Kidney (tissue), 14 donors: Measurements from ENCODE around the gene RSRC1. TPM values are rescaled to one million over a fixed set of nuclear protein-coding genes. Genes with fewer than 3 reads are reported as not detected.

Source experiments
- DNase-seq, 5 donors: peaks; one replicate each; pipeline ENCODE4 v3.0.0-alpha.2; 2013 to 2020
- FAIRE-seq: peaks from 2 replicates; lab custom pipeline; 2012; peaks lifted over from hg19 to GRCh38; lab: Jason Lieb, UNC
- H3K27ac ChIP-seq, 2 donors: one replicate each; pipeline ENCODE4 v1.7.0; 2013; ENCODE audit warnings: low read depth in 2 of 2, low read length in 2 of 2, inconsistent platforms in 1 of 2
- H3K27me3 ChIP-seq: one replicate; pipeline ENCODE4 v1.7.1; 2013; ENCODE audit warnings: low read length, inconsistent platforms; ENCODE audit not compliant: control insufficient read depth, insufficient read depth
- H3K36me3 ChIP-seq, 3 donors: one replicate each; pipeline versions ENCODE4 v1.7.0 to v1.7.1; 2013; ENCODE audit warnings: low read length in 3 of 3, control low read depth in 1 of 3, inconsistent platforms in 1 of 3; ENCODE audit not compliant: insufficient read depth in 3 of 3, control insufficient read depth in 2 of 3
- H3K4me1 ChIP-seq, 3 donors: one replicate each; pipeline versions ENCODE4 v1.7.0 to v1.7.1; 2013; ENCODE audit warnings: low read length in 3 of 3, inconsistent platforms in 1 of 3, low read depth in 1 of 3; ENCODE audit not compliant: control insufficient read depth in 2 of 3, insufficient read depth in 2 of 3
- H3K4me3 ChIP-seq, 3 donors: one replicate each; pipeline versions ENCODE4 v1.7.0 to v1.8.1; 2013; ENCODE audit warnings: low read length in 3 of 3, control low read depth in 1 of 3, inconsistent platforms in 1 of 3
- H3K9ac ChIP-seq, 3 donors: one replicate each; pipeline versions ENCODE4 v1.7.0 to v1.7.1; 2013; ENCODE audit warnings: low read length in 3 of 3, control low read depth in 1 of 3, inconsistent platforms in 1 of 3
- H3K9me3 ChIP-seq, 3 donors: one replicate each; pipeline versions ENCODE4 v1.7.0 to v1.7.1; 2013; ENCODE audit warnings: low read length in 3 of 3, control low read depth in 1 of 3, inconsistent platforms in 1 of 3; ENCODE audit not compliant: control insufficient read depth in 2 of 3, insufficient read depth in 1 of 3
- intact Hi-C: fragments of 100-400 bp; cut with DNase I; formaldehyde crosslinking; loops from one replicate; pipeline ENCODE4 v1.11.1; 2022
- polyA plus RNA-seq: library from polyadenylated mRNA; stranded (reverse); fragments of 350-450 nt; fragmentation: Illumina TruSeq; extraction: RNeasy Lipid Tissue Mini Kit (QIAGEN cat#74804); gene quantifications from one replicate; pipeline ENCODE4 v1.2.3, GENCODE V29; 2014; ENCODE audit warnings: low read depth, low replicate concordance; ENCODE audit not compliant: insufficient read depth
- total RNA-seq: library from RNA; stranded (reverse); fragmentation: NEBNext Ultra II Directional; extraction: Animal tissue kit (Norgen Biotek cat#: 25700); gene quantifications from one replicate; pipeline ENCODE4 v1.2.1, GENCODE V29; 2021
- TF ChIP-seq, protein P1 (sequence below): IDR thresholded peaks from 3 replicates; pipeline ENCODE4 v1.5.1; 2012; ENCODE audit warnings: mild to moderate bottlenecking, moderate library complexity, borderline replicate concordance; ENCODE audit not compliant: insufficient read depth; ENCODE audit errors: extremely low read depth
- donor health status: control.
- donor health status: control.
- donor health status: control.
- donor health status: control.
- donor health status: control.
- donor health status: DM: yes; HTN: yes; CAD: no.
- donor health status: Normal renal cell carcinoma (clear cell type).

Gene RSRC1
- total and polyA plus RNA-seq, 2 donors from 2014 or later: 14.3 to 33.8 TPM

DNA sequence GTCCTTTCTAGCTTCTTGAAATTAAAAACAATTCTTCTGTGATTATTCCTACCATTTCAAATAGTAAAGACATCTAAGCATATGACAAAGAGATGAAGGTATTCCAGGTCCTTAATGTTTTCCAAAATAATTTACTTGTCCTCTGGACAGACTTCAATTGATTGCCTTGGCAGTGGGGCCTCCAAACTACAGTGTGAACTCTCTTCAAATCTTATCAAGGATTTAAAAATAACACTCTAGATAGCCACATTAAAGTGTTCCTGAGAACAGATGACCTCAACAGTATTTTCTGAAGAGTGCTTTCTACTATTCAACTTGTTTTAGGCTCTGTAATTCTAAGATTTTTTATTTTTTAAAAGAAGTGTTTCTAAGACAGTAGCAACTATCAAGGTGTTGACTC, 453.2 kb downstream of the RSRC1 start:
- DNase-seq (no peak), FAIRE-seq (no peak)
- Histone ChIP-seq H3K4me1 (no peaks in the 10 kb centered on the region), H3K27ac (no peak overlapping the region), H3K36me3 (no peaks in the 10 kb centered on the region), H3K27me3 (no peaks in the 10 kb centered on the region), H3K9ac (no peak overlapping the region), H3K4me3 (no peak overlapping the region), H3K9me3 (no peaks in the 10 kb centered on the region)
- intact Hi-C loops: no loop called here
- TF ChIP-seq, protein P1, sequence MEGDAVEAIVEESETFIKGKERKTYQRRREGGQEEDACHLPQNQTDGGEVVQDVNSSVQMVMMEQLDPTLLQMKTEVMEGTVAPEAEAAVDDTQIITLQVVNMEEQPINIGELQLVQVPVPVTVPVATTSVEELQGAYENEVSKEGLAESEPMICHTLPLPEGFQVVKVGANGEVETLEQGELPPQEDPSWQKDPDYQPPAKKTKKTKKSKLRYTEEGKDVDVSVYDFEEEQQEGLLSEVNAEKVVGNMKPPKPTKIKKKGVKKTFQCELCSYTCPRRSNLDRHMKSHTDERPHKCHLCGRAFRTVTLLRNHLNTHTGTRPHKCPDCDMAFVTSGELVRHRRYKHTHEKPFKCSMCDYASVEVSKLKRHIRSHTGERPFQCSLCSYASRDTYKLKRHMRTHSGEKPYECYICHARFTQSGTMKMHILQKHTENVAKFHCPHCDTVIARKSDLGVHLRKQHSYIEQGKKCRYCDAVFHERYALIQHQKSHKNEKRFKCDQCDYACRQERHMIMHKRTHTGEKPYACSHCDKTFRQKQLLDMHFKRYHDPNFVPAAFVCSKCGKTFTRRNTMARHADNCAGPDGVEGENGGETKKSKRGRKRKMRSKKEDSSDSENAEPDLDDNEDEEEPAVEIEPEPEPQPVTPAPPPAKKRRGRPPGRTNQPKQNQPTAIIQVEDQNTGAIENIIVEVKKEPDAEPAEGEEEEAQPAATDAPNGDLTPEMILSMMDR: no peak

- TF ChIP-seq, protein P1: no peak
- DNase-seq (no peak), FAIRE-seq (no peak)
- no peak overlapping the region for H3K9ac ChIP-seq
- no peaks in the 10 kb centered on the region for H3K36me3 ChIP-seq
- H3K27ac ChIP-seq: no peak overlapping the region
- no peaks in the 10 kb centered on the region for H3K9me3 ChIP-seq
- intact Hi-C loops: no loop called here
- no peak overlapping the region for H3K4me3 ChIP-seq
- H3K4me1 ChIP-seq: no peaks in the 10 kb centered on the region
- no peaks in the 10 kb centered on the region for H3K27me3 ChIP-seq
Observed at GRCh38 chr3:158565076-158565475, 455.2 kb downstream of the RSRC1 start.

DNA sequence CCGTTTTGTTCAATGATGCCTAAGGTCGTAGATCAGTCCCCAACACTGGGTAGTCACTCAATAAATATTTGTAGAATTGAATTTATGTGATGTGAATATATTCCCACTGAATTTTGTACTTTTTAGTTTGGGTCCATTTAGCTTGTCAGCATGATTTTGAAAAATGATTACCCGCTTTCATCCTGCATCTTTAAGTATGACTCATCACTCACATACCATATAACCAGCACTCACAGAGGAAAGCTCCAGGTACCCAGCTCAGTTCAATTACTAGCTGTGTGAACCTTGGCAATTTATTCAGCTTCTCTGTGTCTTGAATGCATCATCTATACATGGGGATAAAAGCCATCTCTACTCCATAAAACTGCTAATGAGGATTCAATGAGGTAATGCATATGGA, 458.9 kb downstream of the RSRC1 start:
- Histone ChIP-seq H3K27ac (no peak overlapping the region), H3K4me1 (no peaks in the 10 kb centered on the region), H3K27me3 (no peaks in the 10 kb centered on the region), H3K9ac (no peak overlapping the region), H3K36me3 (no peaks in the 10 kb centered on the region), H3K4me3 (no peak overlapping the region), H3K9me3 (no peaks in the 10 kb centered on the region)
- intact Hi-C loops: no loop called here
- DNase-seq (no peak), FAIRE-seq (no peak)
- TF ChIP-seq, protein P1: no peak

- no peak overlapping the region for H3K9ac ChIP-seq
- DNase-seq (no peak), FAIRE-seq (no peak)
- intact Hi-C loops: no loop called here
- no peaks in the 10 kb centered on the region for H3K27me3 ChIP-seq
- H3K27ac ChIP-seq: no peak overlapping the region
- H3K36me3 ChIP-seq: no peaks in the 10 kb centered on the region
- TF ChIP-seq, protein P1: no peak
- H3K9me3 ChIP-seq: no peaks in the 10 kb centered on the region
- H3K4me3 ChIP-seq: no peak overlapping the region
- H3K4me1 ChIP-seq: no peaks in the 10 kb centered on the region
Observed at GRCh38 chr3:158569794-158570193, 459.9 kb downstream of the RSRC1 start.
